Endothelial cell of umbilical vein (primary cell): ENCODE data around the gene LDLRAD3. TPM values are rescaled to one million over a fixed set of nuclear protein-coding genes. Genes with fewer than 3 reads are reported as not detected.

Experiments
- BruUV-seq: library from RNA; stranded (reverse); fragments of 400-500 nt; replicated peaks from 2 replicates; lab custom pipeline; 2021; lab: Mats Ljungman, UMichigan
- CTCF ChIA-PET: fragments of 300-600, 350-600 bp; sonication (Branson Sonifier 250); formaldehyde crosslinking; loops from one replicate; lab custom pipeline; 2021; ENCODE audit warnings: antibody characterized with exemption, inconsistent platforms; lab: Charles Lee
- POLR2A ChIA-PET: fragments of 300-600, 350-600 bp; sonication (Branson Sonifier 250); formaldehyde crosslinking; loops from one replicate; lab custom pipeline; 2021; ENCODE audit warnings: antibody characterized with exemption, inconsistent platforms; lab: Charles Lee
- DNase-seq: peaks from one replicate; pipeline ENCODE4 v3.0.0-alpha.2; 2011; ENCODE audit warnings: low read depth, low spot score
- FAIRE-seq: peaks from 2 replicates; lab custom pipeline; 2011; peaks lifted over from hg19 to GRCh38; lab: Jason Lieb, UNC
- H2AFZ ChIP-seq: 2 replicates; pipeline ENCODE4 v1.6.0; 2012; ENCODE audit warnings: low read depth, low read length, control low read depth, inconsistent platforms
- H3K27ac ChIP-seq: 2 replicates; pipeline ENCODE4 v1.5.1; 2011; ENCODE audit warnings: low read depth, mild to moderate bottlenecking, control low read depth, low read length, moderate library complexity; ENCODE audit not compliant: insufficient read depth
- H3K27me3 ChIP-seq, 2 experiments: 2 replicates each; pipeline versions ENCODE4 v1.6.0 to v1.6.1; 2011; ENCODE audit warnings: low read length in 2 of 2, mixed read lengths in 1 of 2; ENCODE audit not compliant: control insufficient read depth in 2 of 2, insufficient read depth in 2 of 2
- H3K36me3 ChIP-seq, 2 experiments: 2 replicates in 1 of 2; 3 replicates in 1 of 2; pipeline ENCODE4 v1.5.1; 2011; ENCODE audit warnings: low read length in 2 of 2, mild to moderate bottlenecking in 1 of 2, moderate library complexity in 1 of 2; ENCODE audit not compliant: control insufficient read depth in 2 of 2, insufficient read depth in 2 of 2; ENCODE audit errors: extremely low read depth in 1 of 2
- H3K4me1 ChIP-seq: 3 replicates; pipeline ENCODE4 v1.5.1; 2011; ENCODE audit warnings: mild to moderate bottlenecking, low read length; ENCODE audit not compliant: control insufficient read depth, insufficient read depth; ENCODE audit errors: extremely low read depth
- H3K4me2 ChIP-seq: 2 replicates; pipeline ENCODE4 v1.6.1; 2011; ENCODE audit warnings: low read length, control low read depth, mixed read lengths; ENCODE audit not compliant: insufficient read depth
- H3K4me3 ChIP-seq, 3 experiments: fragments of 200-600 bp in 1 of 3; sonication (generic), shearing (Covaris generic) in 1 of 3; replicated peaks in 1 of 3; 2 replicates each; pipeline ENCODE4 v1.5.1; 2011 to 2016; ENCODE audit warnings: control low read depth in 3 of 3, low read length in 3 of 3, mild to moderate bottlenecking in 2 of 3, inconsistent platforms in 1 of 3, low read depth in 1 of 3, moderate library complexity in 1 of 3; ENCODE audit not compliant: insufficient read depth in 1 of 3
- H3K79me2 ChIP-seq: 2 replicates; pipeline ENCODE4 v1.6.0; 2012; ENCODE audit warnings: low read length, inconsistent platforms; ENCODE audit not compliant: control insufficient read depth, insufficient read depth
- H3K9ac ChIP-seq: replicated peaks from 2 replicates; pipeline ENCODE3; 2011; ENCODE audit warnings: low read length, control low read depth; ENCODE audit not compliant: insufficient read depth; ENCODE audit errors: extremely low read depth
- H3K9me1 ChIP-seq: replicated peaks from 3 replicates; pipeline ENCODE4 v1.6.0; 2011; ENCODE audit warnings: mild to moderate bottlenecking, low read length; ENCODE audit not compliant: control insufficient read depth, insufficient read depth; ENCODE audit errors: extremely low read depth
- H3K9me3 ChIP-seq: replicated peaks from 2 replicates; pipeline ENCODE4 v1.5.1; 2012; ENCODE audit warnings: low read length, inconsistent platforms; ENCODE audit not compliant: control insufficient read depth, insufficient read depth
- H4K20me1 ChIP-seq: replicated peaks from 2 replicates; pipeline ENCODE3; 2011; ENCODE audit warnings: mild to moderate bottlenecking, low read length; ENCODE audit not compliant: control insufficient read depth, insufficient read depth; ENCODE audit errors: extremely low read depth
- EZH2 ChIP-seq: IDR thresholded peaks from 2 replicates; pipeline ENCODE4 v1.6.1; 2012; ENCODE audit warnings: borderline replicate concordance, low read depth, mild to moderate bottlenecking, moderate library complexity, low read length, inconsistent platforms; ENCODE audit not compliant: severe bottlenecking
- FOS ChIP-seq: IDR thresholded peaks from 2 replicates; pipeline ENCODE4 v1.6.1; 2011; ENCODE audit warnings: mild to moderate bottlenecking, low read length, moderate library complexity, borderline replicate concordance; ENCODE audit not compliant: insufficient read depth
- GATA2 ChIP-seq: IDR thresholded peaks from 2 replicates; pipeline ENCODE4 v1.7.0; 2011; ENCODE audit warnings: low read depth, mild to moderate bottlenecking, moderate library complexity, mixed read lengths, low read length; ENCODE audit not compliant: insufficient read length, insufficient read depth
- JUN ChIP-seq: IDR thresholded peaks from 2 replicates; pipeline ENCODE4 v1.6.1; 2011; ENCODE audit warnings: borderline replicate concordance, low read depth; ENCODE audit not compliant: insufficient read length, insufficient read depth
- MYC ChIP-seq: IDR thresholded peaks from one replicate; pipeline ENCODE4 v1.6.1; 2011; ENCODE audit warnings: mild to moderate bottlenecking, low read depth, low read length
- POLR2A ChIP-seq: IDR thresholded peaks from 2 replicates; pipeline ENCODE4 v1.6.1; 2012; ENCODE audit warnings: low read depth, mild to moderate bottlenecking, control low read depth, low read length
- POLR2AphosphoS5 ChIP-seq: IDR thresholded peaks from 2 replicates; pipeline ENCODE4 v1.6.1; 2012; ENCODE audit warnings: low read depth, mild to moderate bottlenecking, control low read depth, low read length, moderate library complexity; ENCODE audit not compliant: insufficient read depth
- dilution Hi-C: fragments of 300-500 bp; cut with MboI; formaldehyde crosslinking; loops from one replicate; pipeline ENCODE4 v1.15.0; 2019; ENCODE audit warnings: low sequenced_read_pairs; ENCODE audit not compliant: extremely low pct_ligation_motif_present
- intact Hi-C: fragments of 100-400 bp; cut with micrococcal nuclease; formaldehyde crosslinking; loops from one replicate; pipeline ENCODE4 v1.10.0; 2022
- polyA plus RNA-seq, 4 experiments: library from polyadenylated mRNA; depleted of rRNA in 3 of 4; stranded (reverse) in 3 of 4; unstranded in 1 of 4; fragments of >200 nt; gene quantifications; 2 replicates each; pipeline versions ENCODE4 v1.2.1 to v1.2.3, GENCODE V29; 2011 to 2012; ENCODE audit warnings: missing spikeins in 1 of 4
- total RNA-seq: library from RNA; stranded (reverse); gene quantifications from 2 replicates; pipeline ENCODE4 v1.2.3, GENCODE V29; 2021
- TF ChIP-seq, protein P1 (sequence below): IDR thresholded peaks from 2 replicates; pipeline ENCODE4 v1.6.1; 2011; ENCODE audit not compliant: insufficient read depth, insufficient read length
- TF ChIP-seq, protein P2 (sequence below), 2 donors: IDR thresholded peaks; 1 replicate in 1 of 2; 2 replicates in 1 of 2; pipeline ENCODE4 v1.5.1; 2011; ENCODE audit warnings: low read length in 2 of 2, mild to moderate bottlenecking in 2 of 2, moderate library complexity in 2 of 2, control low read depth in 1 of 2, inconsistent platforms in 1 of 2, low read depth in 1 of 2; ENCODE audit not compliant: insufficient read depth in 1 of 2; ENCODE audit errors: extremely low read depth in 1 of 2

Gene LDLRAD3
- total and polyA plus RNA-seq, 2 donors (not counting 3 experiments of a cell fraction or from before 2014, with no cell fraction given), result 17.9 to 25.1 TPM

DNA sequence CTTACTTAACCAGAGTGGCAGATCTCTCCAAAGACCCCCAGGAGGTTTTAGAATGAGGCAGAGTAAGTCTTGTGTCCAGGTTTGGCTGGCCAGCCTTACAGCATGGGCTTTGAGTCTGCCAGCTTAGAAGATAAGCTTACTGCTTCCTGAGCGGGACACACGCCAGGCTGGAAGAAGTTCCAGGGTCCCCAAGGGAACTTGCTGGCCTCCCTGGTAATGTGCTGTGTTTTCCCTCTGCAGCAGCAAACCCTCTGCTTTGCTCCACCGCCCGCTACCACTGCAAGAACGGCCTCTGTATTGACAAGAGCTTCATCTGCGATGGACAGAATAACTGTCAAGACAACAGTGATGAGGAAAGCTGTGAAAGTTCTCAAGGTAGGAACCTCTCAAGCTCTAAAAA, 154.2 kb downstream of the LDLRAD3 start:
- Histone ChIP-seq H3K9me1 (no peaks in the 10 kb centered on the region), H3K9ac (no peak overlapping the region), H3K27ac (no peak overlapping the region), H2AFZ (no peak overlapping the region), H3K9me3 (no peaks in the 10 kb centered on the region), H3K27me3 (no peaks in the 10 kb centered on the region), H3K79me2 (no peaks in the 10 kb centered on the region), H3K4me1 (no peaks in the 10 kb centered on the region), H3K4me3 (no peak overlapping the region), H3K36me3 (no peaks in the 10 kb centered on the region), H4K20me1 (no peaks in the 10 kb centered on the region), H3K4me2 (no peak overlapping the region)
- intact Hi-C loops (no loop called here), dilution Hi-C loops (no loop called here)
- TF ChIP-seq EZH2 (no peak), POLR2AphosphoS5 (no peak), MYC (no peak), JUN (no peak), GATA2 (no peak), FOS (no peak), POLR2A (no peak)
- TF ChIP-seq, protein P1, sequence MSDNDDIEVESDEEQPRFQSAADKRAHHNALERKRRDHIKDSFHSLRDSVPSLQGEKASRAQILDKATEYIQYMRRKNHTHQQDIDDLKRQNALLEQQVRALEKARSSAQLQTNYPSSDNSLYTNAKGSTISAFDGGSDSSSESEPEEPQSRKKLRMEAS, result no peak
- TF ChIP-seq, protein P2, sequence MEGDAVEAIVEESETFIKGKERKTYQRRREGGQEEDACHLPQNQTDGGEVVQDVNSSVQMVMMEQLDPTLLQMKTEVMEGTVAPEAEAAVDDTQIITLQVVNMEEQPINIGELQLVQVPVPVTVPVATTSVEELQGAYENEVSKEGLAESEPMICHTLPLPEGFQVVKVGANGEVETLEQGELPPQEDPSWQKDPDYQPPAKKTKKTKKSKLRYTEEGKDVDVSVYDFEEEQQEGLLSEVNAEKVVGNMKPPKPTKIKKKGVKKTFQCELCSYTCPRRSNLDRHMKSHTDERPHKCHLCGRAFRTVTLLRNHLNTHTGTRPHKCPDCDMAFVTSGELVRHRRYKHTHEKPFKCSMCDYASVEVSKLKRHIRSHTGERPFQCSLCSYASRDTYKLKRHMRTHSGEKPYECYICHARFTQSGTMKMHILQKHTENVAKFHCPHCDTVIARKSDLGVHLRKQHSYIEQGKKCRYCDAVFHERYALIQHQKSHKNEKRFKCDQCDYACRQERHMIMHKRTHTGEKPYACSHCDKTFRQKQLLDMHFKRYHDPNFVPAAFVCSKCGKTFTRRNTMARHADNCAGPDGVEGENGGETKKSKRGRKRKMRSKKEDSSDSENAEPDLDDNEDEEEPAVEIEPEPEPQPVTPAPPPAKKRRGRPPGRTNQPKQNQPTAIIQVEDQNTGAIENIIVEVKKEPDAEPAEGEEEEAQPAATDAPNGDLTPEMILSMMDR (IDR thresholded peaks at IDR 0.05; ENCODE audit: extremely low read depth in 1 of 2, insufficient read depth in 1 of 2, low read depth in 1 of 2, low read length in 2 of 2), result no peak
- DNase-seq (no peak), FAIRE-seq (no peak)
- no TSS peak for BruUV-seq
- POLR2A ChIA-PET, result no interaction called here
- CTCF ChIA-PET, result interaction anchor here (1.0 to 1.9 kb wide), 6 partner anchors 9 to 161 kb away, joined by 4 to 7 read pairs (median 5); no protein-coding TSS in a partner anchor
